Spinal cord (tissue), 10 donors: ENCODE results near the gene FITM1. TPM values are rescaled to one million over a fixed set of nuclear protein-coding genes. Genes with fewer than 3 reads are reported as not detected.

ENCODE experiments used
- DNase-seq, 6 donors: peaks; one replicate each; pipeline versions ENCODE4 v3.0.0 to v3.0.0-alpha.2; 2013 to 2015; ENCODE audit warnings: low spot score in 6 of 6, low read depth in 4 of 6
- H3K27ac ChIP-seq: one replicate; pipeline ENCODE4 v1.5.1; 2013; ENCODE audit warnings: low read depth, low read length, control low read depth
- H3K27me3 ChIP-seq: one replicate; pipeline ENCODE4 v1.6.1; 2013; ENCODE audit warnings: low read length; ENCODE audit not compliant: control insufficient read depth, insufficient read depth
- H3K36me3 ChIP-seq: one replicate; pipeline ENCODE4 v1.6.1; 2013; ENCODE audit warnings: low read length; ENCODE audit not compliant: control insufficient read depth, insufficient read depth
- H3K4me1 ChIP-seq: one replicate; pipeline ENCODE4 v1.6.1; 2013; ENCODE audit warnings: low read length; ENCODE audit not compliant: control insufficient read depth, insufficient read depth
- H3K4me3 ChIP-seq: one replicate; pipeline ENCODE4 v1.5.1; 2013; ENCODE audit warnings: low read depth, low read length, control low read depth
- H3K9me3 ChIP-seq: one replicate; pipeline ENCODE4 v1.6.1; 2013; ENCODE audit warnings: low read length; ENCODE audit not compliant: control insufficient read depth, insufficient read depth
- WGBS: methylation state at CpG from one replicate; pipeline ENCODE4 v1.1.5; 2013; ENCODE audit warnings: missing lambda C conversion rate; ENCODE audit not compliant: insufficient coverage; 5-methylcytosine and 5-hydroxymethylcytosine counted together
- polyA plus RNA-seq, 2 donors: library from polyadenylated mRNA; unstranded; fragments of 120-200 nt; gene quantifications; one replicate each; pipeline ENCODE4 v1.2.1, GENCODE V29; 2013; ENCODE audit not compliant: insufficient read length in 2 of 2
- total RNA-seq, 2 donors: library from RNA; depleted of rRNA in 1 of 2; stranded (reverse); fragments of 120-200 nt in 1 of 2; fragments of >200 nt in 1 of 2; gene quantifications; one replicate each; pipeline versions ENCODE4 v1.2.3 to v1.2.4, GENCODE V29; 2013 to 2014
- donor health status: healthy.

The FITM1 gene
- total and polyA plus RNA-seq, 4 donors: 0.77 to 1.2 (median 1.1) TPM; not detected in 1

DNA sequence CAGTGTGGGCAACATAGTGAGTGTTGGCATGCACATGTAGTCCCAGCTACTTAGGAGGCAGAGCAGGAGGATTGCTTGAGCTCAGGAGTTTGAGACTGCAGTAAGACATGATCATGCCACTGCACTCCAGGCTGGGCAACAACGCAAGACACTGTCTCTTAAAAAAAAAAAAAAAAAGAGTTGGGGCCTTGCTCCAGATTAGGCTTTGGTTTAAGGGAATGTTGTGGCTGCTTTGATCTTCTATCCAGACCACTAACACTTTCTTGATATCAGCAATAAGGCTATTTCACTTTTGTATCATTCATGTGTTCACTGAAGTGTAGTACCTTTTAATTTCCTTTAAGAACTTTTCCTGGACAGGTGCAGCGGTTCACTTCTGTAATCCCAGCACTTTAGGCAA is 2.8 kb upstream of the FITM1 start:
- Histone ChIP-seq H3K4me1 (no peaks in the 10 kb centered on the region), H3K27me3 (no peaks in the 10 kb centered on the region), H3K36me3 (peaks cover 20% of the 10 kb centered on the region), H3K9me3 (no peaks in the 10 kb centered on the region), H3K27ac (no peak overlapping the region), H3K4me3 (no peak overlapping the region)
- DNase-seq: no peak
- 84% methylated on average over 2 of the region's 2 CpGs for WGBS

DNA sequence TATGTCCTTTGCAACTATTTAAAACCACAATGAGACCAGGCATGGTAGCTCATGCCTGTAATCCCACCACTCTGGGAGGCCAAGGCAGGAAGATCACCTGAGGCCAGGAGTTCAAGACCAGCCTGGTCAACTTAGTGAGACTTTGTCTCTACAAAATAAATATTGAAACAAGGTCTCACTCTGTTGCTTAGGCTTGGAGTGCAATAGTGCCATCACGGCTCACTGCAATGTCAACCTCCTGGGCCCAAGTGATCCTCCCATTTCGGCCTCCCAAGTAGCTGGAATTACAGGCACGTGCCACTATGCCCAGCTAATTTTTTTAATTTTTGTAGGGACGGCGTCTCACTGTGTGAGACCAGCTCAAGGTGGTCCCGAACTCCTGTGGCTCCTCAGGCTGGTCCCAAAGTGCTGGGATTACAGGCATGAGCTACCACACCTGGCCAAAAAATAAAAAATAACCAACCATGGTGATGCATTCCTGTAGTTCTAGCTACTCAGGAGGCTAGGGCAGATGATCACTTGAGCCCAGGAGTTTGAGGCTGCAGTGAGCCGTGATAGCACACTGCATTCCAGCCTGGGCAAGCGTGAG is 955 bp upstream of the FITM1 start:
- Histone ChIP-seq H3K36me3 (peaks cover 12% of the 10 kb centered on the region), H3K4me3 (no peak overlapping the region), H3K27me3 (no peaks in the 10 kb centered on the region), H3K27ac (no peak overlapping the region), H3K9me3 (no peaks in the 10 kb centered on the region), H3K4me1 (no peaks in the 10 kb centered on the region)
- DNase-seq: no peak
- WGBS: 99% methylated on average over 4 of the region's 8 CpGs

- Histone ChIP-seq H3K27me3 (no peaks in the 10 kb centered on the region), H3K4me3 (no peak overlapping the region), H3K9me3 (no peaks in the 10 kb centered on the region), H3K36me3 (peaks cover 12% of the 10 kb centered on the region), H3K4me1 (peaks cover 7% of the 10 kb centered on the region), H3K27ac (no peak overlapping the region)
- 73% methylated on average over 6 of the region's 7 CpGs for WGBS
- DNase-seq: no peak
Observed at GRCh38 chr14:24130717-24131548, 474 bp downstream of the FITM1 start.

DNA sequence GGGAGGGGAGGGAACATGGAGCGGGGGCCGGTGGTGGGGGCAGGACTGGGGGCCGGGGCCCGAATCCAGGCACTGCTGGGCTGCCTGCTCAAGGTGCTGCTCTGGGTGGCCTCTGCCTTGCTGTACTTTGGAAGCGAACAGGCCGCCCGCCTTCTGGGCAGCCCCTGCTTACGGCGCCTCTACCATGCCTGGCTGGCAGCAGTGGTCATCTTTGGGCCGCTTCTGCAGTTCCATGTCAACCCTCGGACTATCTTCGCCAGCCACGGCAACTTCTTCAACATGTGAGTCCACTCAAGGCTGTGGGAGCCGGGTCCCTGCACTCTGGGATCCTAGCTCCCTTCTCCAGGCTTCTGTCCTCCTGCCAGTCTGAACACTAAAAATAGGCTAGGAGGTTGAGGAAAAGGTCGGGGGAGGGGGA is 1.1 kb downstream of the FITM1 start:
- Histone ChIP-seq H3K27me3 (no peaks in the 10 kb centered on the region), H3K4me1 (peaks cover 10% of the 10 kb centered on the region), H3K36me3 (peaks cover 12% of the 10 kb centered on the region), H3K4me3 (no peak overlapping the region), H3K27ac (no peak overlapping the region), H3K9me3 (no peaks in the 10 kb centered on the region)
- WGBS: 86% methylated on average over 13 of the region's 15 CpGs
- no peak for DNase-seq

- Histone ChIP-seq H3K36me3 (peaks cover 14% of the 10 kb centered on the region), H3K4me3 (no peak overlapping the region), H3K27ac (no peak overlapping the region), H3K4me1 (peaks cover 16% of the 10 kb centered on the region), H3K9me3 (no peaks in the 10 kb centered on the region), H3K27me3 (no peaks in the 10 kb centered on the region)
- 84% methylated on average over 24 of the region's 24 CpGs for WGBS
- no peak for DNase-seq
Observed at GRCh38 chr14:24132061-24132685, 1.7 kb downstream of the FITM1 start.

DNA sequence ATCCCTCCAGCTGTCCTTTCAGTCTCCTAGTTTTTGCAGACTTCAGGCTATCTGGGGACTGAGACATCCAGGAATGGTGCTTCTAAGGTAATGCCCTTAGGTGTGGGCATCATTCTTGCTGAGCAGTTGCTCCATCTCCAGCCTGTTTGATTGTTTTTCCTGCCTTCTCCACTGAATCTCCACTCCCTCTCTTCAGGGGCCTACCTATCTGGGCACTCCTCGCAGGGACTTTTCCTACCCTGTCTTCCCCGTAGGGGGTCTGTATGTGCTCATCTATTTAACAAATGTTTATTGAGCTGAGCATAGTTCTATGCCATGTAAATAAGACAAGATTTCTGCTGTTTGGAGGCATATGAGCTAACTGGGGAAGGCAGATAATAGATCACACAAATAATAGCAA is 2.5 kb downstream of the FITM1 start:
- no CpG with 5 or more reads among the region's 2 CpGs for WGBS
- no peak overlapping the region for H3K4me3 ChIP-seq

DNA sequence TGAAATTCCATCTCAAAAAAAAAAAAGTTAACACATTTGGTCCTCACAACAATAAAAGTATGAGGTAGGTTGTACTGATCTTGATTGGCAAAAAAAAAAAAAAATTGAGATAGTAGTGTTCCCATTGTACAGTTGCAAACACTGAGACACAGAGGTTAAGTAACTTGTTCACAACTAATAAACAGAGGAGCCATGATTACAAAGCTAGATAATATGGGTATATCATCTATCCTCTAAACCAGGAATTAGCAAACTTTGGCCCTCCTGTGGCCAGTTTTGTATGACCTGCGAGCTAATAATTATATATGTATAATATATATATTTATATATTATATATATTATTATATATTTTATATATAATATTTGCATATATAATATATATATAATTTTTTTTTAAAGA is 3.3 kb downstream of the FITM1 start:
- H3K36me3 ChIP-seq: peaks cover 29% of the 10 kb centered on the region
- peaks cover 29% of the 10 kb centered on the region for H3K4me1 ChIP-seq
- DNase-seq: no peak
- H3K9me3 ChIP-seq: no peaks in the 10 kb centered on the region
- no peak overlapping the region for H3K4me3 ChIP-seq
- no peak overlapping the region for H3K27ac ChIP-seq
- no CpG with 5 or more reads among the region's 1 CpG for WGBS
- no peaks in the 10 kb centered on the region for H3K27me3 ChIP-seq

More for the DNA sequence above, 2.5 kb downstream of the FITM1 start:
- H3K9me3 ChIP-seq: no peaks in the 10 kb centered on the region
- no peak for DNase-seq
- H3K27ac ChIP-seq: no peak overlapping the region
- peaks cover 24% of the 10 kb centered on the region for H3K4me1 ChIP-seq
- H3K27me3 ChIP-seq: no peaks in the 10 kb centered on the region
- peaks cover 22% of the 10 kb centered on the region for H3K36me3 ChIP-seq

DNA sequence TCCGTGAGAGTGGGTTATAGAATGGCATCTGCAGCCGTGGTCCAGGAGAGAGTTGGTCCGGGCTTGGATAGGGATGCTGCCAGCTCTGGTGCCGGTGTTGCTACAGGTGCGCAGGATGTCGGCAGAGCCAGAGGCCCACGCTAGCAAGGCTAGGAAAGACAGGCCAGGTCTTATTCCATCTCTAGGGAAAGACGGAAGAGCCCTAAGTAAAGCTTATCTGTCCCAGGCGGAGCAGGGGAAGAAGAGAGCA is 5.0 kb downstream of the FITM1 start:
- Histone ChIP-seq H3K9me3 (no peaks in the 10 kb centered on the region), H3K27me3 (no peaks in the 10 kb centered on the region), H3K36me3 (peaks cover 39% of the 10 kb centered on the region), H3K4me1 (peaks cover 44% of the 10 kb centered on the region), H3K27ac (peak overlapping the region; percentile 22), H3K4me3 (peak overlapping the region; percentile 80)
- WGBS: 4% methylated on average over 9 of the region's 9 CpGs
- DNase-seq: no peak

DNA sequence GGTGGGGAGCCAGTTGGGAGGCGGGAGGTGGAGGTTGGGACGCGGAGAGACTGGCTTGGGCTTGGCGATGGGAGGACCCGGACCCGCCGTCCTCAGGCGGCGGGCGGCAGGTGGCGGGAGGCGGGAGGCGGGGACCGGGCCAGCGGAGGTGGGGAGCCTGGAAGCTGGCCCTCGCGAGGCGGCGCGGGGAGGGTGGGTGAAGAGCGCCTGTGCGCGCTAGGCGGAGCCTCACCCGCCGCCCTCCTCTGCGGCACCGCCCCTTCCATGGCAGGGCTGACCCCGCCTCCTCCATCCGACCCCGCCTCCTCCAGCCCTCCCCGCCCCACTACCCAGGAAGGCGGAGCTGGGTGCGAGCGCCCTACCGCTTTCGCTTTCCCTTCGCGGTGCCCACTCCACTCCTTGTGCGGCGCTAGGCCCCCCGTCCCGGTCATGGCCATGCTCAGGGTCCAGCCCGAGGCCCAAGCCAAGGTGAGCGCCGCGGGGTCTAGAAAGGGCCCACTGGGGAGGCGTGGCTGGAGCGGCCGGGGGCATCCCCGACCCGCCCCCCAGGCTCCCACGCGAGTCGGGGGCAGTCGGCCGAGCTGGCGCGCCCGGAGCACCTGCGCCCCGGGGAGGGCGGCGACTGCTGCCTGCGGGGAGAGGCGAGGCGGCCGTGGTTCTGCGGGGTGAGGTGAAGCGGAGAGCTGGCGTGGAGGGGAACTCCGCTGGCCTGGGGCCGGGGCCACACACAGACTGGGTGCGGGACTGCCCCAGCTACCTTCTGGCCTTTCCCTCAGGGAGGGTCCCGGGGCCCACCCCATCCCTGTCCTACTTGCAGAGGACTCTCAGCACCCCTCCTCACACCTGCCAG is 5.6 kb downstream of the FITM1 start, which contains the start of gene PSME1:
PSME1 (plus strand) TSS at position 361 of the 850 bp plus-strand sequence; CDS start at position 430, 69 bp downstream.
- Histone ChIP-seq H3K4me1 (peaks cover 49% of the 10 kb centered on the region), H3K27ac (peak within 1 kb of the TSS; percentile 27), H3K9me3 (no peaks in the 10 kb centered on the region), H3K27me3 (no peaks in the 10 kb centered on the region), H3K36me3 (peaks cover 39% of the 10 kb centered on the region), H3K4me3 (peak within 1 kb of the TSS; percentile 80)
- under 1% methylated on average over 72 of the region's 75 CpGs for WGBS
- DNase-seq: peak; percentile 58 to 96 (median 81)
